Loucy (cell line): Measurements from ENCODE around the gene DHRSX.
"Not testable (repeated sequence)": the region's sequence is repeated elsewhere in the genome, so short reads cannot be mapped to it uniquely, and the experiment has no call there.

ENCODE experiments used
- H2AFZ ChIP-seq: fragments of 200-600 bp; sonication (generic); 2 replicates; pipeline ENCODE4 v1.6.0; 2016; ENCODE audit warnings: antibody characterized with exemption, mild to moderate bottlenecking, low read length, moderate library complexity
- H3F3A ChIP-seq: fragments of 200-600 bp; 2 replicates; pipeline ENCODE4 v1.6.0; 2016; ENCODE audit warnings: antibody characterized with exemption, low read depth, mild to moderate bottlenecking
- H3K27me3 ChIP-seq: fragments of 200-600 bp; sonication (generic); 2 replicates; pipeline ENCODE4 v1.6.1; 2014; ENCODE audit warnings: low read length, mild to moderate bottlenecking; ENCODE audit not compliant: insufficient read depth, poor library complexity, severe bottlenecking
- H3K36me3 ChIP-seq: fragments of 200-600 bp; sonication (generic); 2 replicates; pipeline ENCODE4 v1.6.1; 2016; ENCODE audit warnings: low read length; ENCODE audit not compliant: insufficient read depth
- H3K4me1 ChIP-seq: fragments of 200-600 bp; sonication (generic); 2 replicates; pipeline ENCODE4 v1.5.1; 2014; ENCODE audit warnings: low read length, mild to moderate bottlenecking; ENCODE audit not compliant: insufficient read depth, poor library complexity, severe bottlenecking
- H3K4me2 ChIP-seq: fragments of 200-600 bp; sonication (generic); 2 replicates; pipeline ENCODE4 v1.6.0; 2014; ENCODE audit warnings: antibody characterized with exemption, low read length, low read depth, mild to moderate bottlenecking; ENCODE audit not compliant: poor library complexity, severe bottlenecking
- H3K4me3 ChIP-seq: fragments of 200-600 bp; sonication (generic); 2 replicates; pipeline ENCODE4 v1.5.1; 2014; ENCODE audit warnings: low read length, mild to moderate bottlenecking, mixed read lengths; ENCODE audit not compliant: poor library complexity, severe bottlenecking
- H3K79me2 ChIP-seq: fragments of 200-600 bp; sonication (generic); 2 replicates; pipeline ENCODE4 v1.6.1; 2014; ENCODE audit warnings: low read length; ENCODE audit not compliant: insufficient read depth
- H3K9ac ChIP-seq: fragments of 200-600 bp; sonication (generic); 2 replicates; pipeline ENCODE4 v1.6.0; 2014; ENCODE audit warnings: mild to moderate bottlenecking, low read depth, low read length, moderate library complexity; ENCODE audit not compliant: poor library complexity, severe bottlenecking
- H3K9me2 ChIP-seq: fragments of 200-600 bp; sonication (generic); replicated peaks from 2 replicates; pipeline ENCODE4 v1.6.1; 2016; ENCODE audit warnings: low read depth, low read length, mixed read lengths
- H3K9me3 ChIP-seq: fragments of 200-600 bp; sonication (generic); 2 replicates; pipeline ENCODE4 v1.6.1; 2014; ENCODE audit warnings: mild to moderate bottlenecking, antibody characterized with exemption, low read length, low read depth; ENCODE audit not compliant: insufficient read depth
- H4K20me1 ChIP-seq: fragments of 200-600 bp; sonication (generic); 2 replicates; pipeline ENCODE4 v1.6.0; 2014; ENCODE audit warnings: antibody characterized with exemption, low read length, mild to moderate bottlenecking; ENCODE audit not compliant: insufficient read depth, poor library complexity, severe bottlenecking
- CTCF ChIP-seq: fragments of 200-600 bp; sonication (generic); conservative IDR thresholded peaks from 2 replicates; pipeline ENCODE4 v1.5.1; 2014; ENCODE audit warnings: mild to moderate bottlenecking, antibody characterized with exemption, low read length
- EZH2phosphoT487 ChIP-seq: fragments of 200-600 bp; IDR thresholded peaks from 2 replicates; pipeline ENCODE4 v1.6.1; 2018; ENCODE audit warnings: antibody characterized with exemption, mild to moderate bottlenecking, moderate library complexity, borderline replicate concordance

The DHRSX gene

GRCh38 chrX:2463973-2464676 lies 36.7 kb downstream of the DHRSX start:
- TF ChIP-seq EZH2phosphoT487 (no peak), CTCF (no peak)
- Histone ChIP-seq H3K9me3 (no peaks in the 10 kb centered on the region), H3K36me3 (no peaks in the 10 kb centered on the region), H3F3A (no peaks in the 10 kb centered on the region), H4K20me1 (no peaks in the 10 kb centered on the region), H3K9ac (no peak overlapping the region), H3K9me2 (no peaks in the 10 kb centered on the region), H3K27me3 (no peaks in the 10 kb centered on the region), H3K79me2 (no peaks in the 10 kb centered on the region), H3K4me1 (no peaks in the 10 kb centered on the region), H2AFZ (no peak overlapping the region), H3K4me2 (no peak overlapping the region), H3K4me3 (no peak overlapping the region)

GRCh38 chrX:2463481-2463880 lies 37.3 kb downstream of the DHRSX start:
- H3K9me2 ChIP-seq, H2AFZ ChIP-seq, H3K36me3 ChIP-seq, H3K9ac ChIP-seq, H3K9me3 ChIP-seq, H3F3A ChIP-seq, H3K4me1 ChIP-seq, H3K4me3 ChIP-seq, H4K20me1 ChIP-seq, H3K79me2 ChIP-seq, H3K4me2 ChIP-seq, H3K27me3 ChIP-seq: not testable (repeated sequence)

- no peak overlapping the region for H3K4me3 ChIP-seq
- H3K9me2 ChIP-seq: no peaks in the 10 kb centered on the region
- H3K9me3 ChIP-seq: no peaks in the 10 kb centered on the region
- H3K4me1 ChIP-seq: no peaks in the 10 kb centered on the region
- no peaks in the 10 kb centered on the region for H3K79me2 ChIP-seq
- H3K27me3 ChIP-seq: no peaks in the 10 kb centered on the region
- H3K4me2 ChIP-seq: no peak overlapping the region
- H4K20me1 ChIP-seq: no peaks in the 10 kb centered on the region
- H2AFZ ChIP-seq: no peak overlapping the region
- H3K9ac ChIP-seq: no peak overlapping the region
- no peak for TF ChIP-seq CTCF
- TF ChIP-seq EZH2phosphoT487: no peak
- H3F3A ChIP-seq: no peaks in the 10 kb centered on the region
- no peaks in the 10 kb centered on the region for H3K36me3 ChIP-seq
Observed at GRCh38 chrX:2462780-2463179, 38.0 kb downstream of the DHRSX start.

GRCh38 chrX:2462074-2462473 lies 38.7 kb downstream of the DHRSX start:
- H2AFZ ChIP-seq: no peak overlapping the region
- H3K4me2 ChIP-seq: no peak overlapping the region
- H3K79me2 ChIP-seq: no peaks in the 10 kb centered on the region
- H3K4me3 ChIP-seq: no peak overlapping the region
- H3F3A ChIP-seq: no peaks in the 10 kb centered on the region
- H3K36me3 ChIP-seq: no peaks in the 10 kb centered on the region
- H3K9me2 ChIP-seq: no peaks in the 10 kb centered on the region
- no peaks in the 10 kb centered on the region for H4K20me1 ChIP-seq
- H3K9ac ChIP-seq: no peak overlapping the region
- no peaks in the 10 kb centered on the region for H3K27me3 ChIP-seq
- no peaks in the 10 kb centered on the region for H3K4me1 ChIP-seq
- H3K9me3 ChIP-seq: no peaks in the 10 kb centered on the region
- TF ChIP-seq EZH2phosphoT487 (no peak), CTCF (no peak)
